ENCODE measurements around the gene RCAN2. TPM values are rescaled to one million over a fixed set of nuclear protein-coding genes. Genes with fewer than 3 reads are reported as not detected.
A peak's percentile ranks its signal among the peaks of the same experiment; 100 is the strongest.

Gene RCAN2
- total and polyA plus RNA-seq, 4 donors: 4.5 to 16.7 (median 4.8) TPM

DNA sequence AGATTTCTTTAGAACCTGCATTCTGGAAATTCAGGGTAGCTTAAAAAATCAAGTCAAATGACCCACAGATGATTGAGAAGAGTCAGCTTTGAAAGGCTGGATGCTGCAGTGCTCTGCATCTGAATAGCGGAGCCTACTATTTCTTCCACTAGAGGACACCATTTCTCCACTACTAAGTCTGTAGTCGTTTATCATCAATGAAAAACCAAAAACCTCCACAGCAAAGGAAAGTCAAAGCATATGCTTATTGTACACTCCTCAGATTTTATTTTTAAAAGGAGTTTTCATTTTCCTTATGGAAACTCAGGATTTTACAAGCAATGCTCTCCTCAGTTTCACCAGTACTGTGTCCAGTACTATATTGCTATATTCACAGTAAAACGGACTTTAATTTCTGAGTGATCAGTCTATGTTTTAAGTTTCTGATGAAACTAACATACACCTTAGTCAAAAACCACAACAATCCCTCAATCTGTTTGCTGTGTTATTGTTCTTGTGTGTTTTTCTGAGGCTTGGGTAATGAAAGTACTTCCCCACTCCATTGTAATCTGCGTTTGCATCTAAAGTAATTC, 269.9 kb downstream of the RCAN2 start:
- Histone ChIP-seq H3K9me3 (ENCODE audit: control insufficient read depth in 4 of 4, insufficient read depth in 3 of 4, low read length in 3 of 4) (no peaks in the 10 kb centered on the region), H3K4me3 (no peak overlapping the region), H3K4me1 (ENCODE audit: control insufficient read depth in 5 of 5, insufficient read depth in 5 of 5, low read length in 5 of 5) (peaks cover 0 to 10% (median 0%) of the 10 kb centered on the region in 5 donors), H3K9ac (ENCODE audit: insufficient read depth in 1 of 2, low read length in 2 of 2) (no peak overlapping the region), H3K27ac (ENCODE audit: low read depth in 1 of 2, low read length in 1 of 2) (no peak overlapping the region), H3K36me3 (ENCODE audit: control insufficient read depth in 4 of 4, insufficient read depth in 4 of 4, low read length in 4 of 4) (peaks cover 0 to 4% (median 0%) of the 10 kb centered on the region in 4 donors), H3K27me3 (ENCODE audit: control insufficient read depth in 3 of 3, insufficient read depth in 3 of 3, low read length in 2 of 3) (no peaks in the 10 kb centered on the region)
- DNase-seq (peak in 2 of 3 donors; percentile 67 to 81), ATAC-seq (ENCODE audit: insufficient read depth, low FRiP score) (no peak)
- 52 to 58% methylated on average over 4 of the region's 4 CpGs for WGBS, 2 donors
- peak; percentile 62 for TF ChIP-seq CTCF (IDR thresholded peaks at IDR 0.05; ENCODE audit: control extremely low read depth, extremely low read depth)

DNA sequence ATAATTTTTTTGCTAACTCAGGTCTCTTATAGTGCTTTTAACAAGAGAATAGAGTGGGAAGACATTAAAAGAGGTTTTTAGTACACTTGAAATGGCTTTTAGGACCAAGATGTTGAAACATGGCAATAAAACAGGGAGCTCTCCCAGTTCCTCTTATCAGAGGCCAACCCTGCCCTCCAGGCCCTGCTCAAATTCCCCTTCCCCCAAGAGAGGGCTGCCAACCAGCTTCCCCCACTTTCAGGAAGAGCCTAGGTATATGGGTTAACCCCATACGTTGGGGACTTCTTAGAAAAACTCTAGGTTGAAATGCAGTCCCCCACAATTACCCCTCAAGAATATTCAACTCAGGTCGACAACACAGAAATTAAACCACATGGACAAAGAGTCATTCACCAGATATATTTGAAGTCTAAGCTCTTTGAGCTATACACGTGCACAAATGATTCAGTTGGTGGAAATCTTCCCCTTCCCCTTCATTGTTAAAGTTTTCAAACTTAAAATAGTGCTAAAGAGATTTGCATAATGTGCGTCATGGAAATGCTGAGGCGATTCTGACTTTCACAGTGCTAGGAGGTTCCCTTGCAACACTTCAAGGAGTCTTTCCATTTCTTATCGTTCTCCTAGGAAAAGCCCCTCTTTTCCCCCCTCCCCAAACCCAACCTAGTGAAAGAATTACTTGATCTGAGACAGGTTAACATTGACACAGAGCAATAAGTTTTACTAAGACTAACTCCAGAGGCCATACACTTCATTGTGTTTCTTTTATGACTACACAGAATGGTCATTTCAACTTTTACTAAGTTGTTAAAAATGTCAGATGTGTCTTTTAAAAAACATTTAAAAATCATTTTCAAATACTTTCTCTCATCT, 270.7 kb downstream of the RCAN2 start:
- 51 to 64% methylated on average over 6 of the region's 6 CpGs for WGBS, 2 donors
- Histone ChIP-seq H3K36me3 (ENCODE audit: control insufficient read depth in 4 of 4, insufficient read depth in 4 of 4, low read length in 4 of 4) (peaks cover 0 to 4% (median 0%) of the 10 kb centered on the region in 4 donors), H3K9ac (ENCODE audit: insufficient read depth in 1 of 2, low read length in 2 of 2) (no peak overlapping the region), H3K9me3 (ENCODE audit: control insufficient read depth in 4 of 4, insufficient read depth in 3 of 4, low read length in 3 of 4) (no peaks in the 10 kb centered on the region), H3K27me3 (ENCODE audit: control insufficient read depth in 3 of 3, insufficient read depth in 3 of 3, low read length in 2 of 3) (no peaks in the 10 kb centered on the region), H3K4me1 (ENCODE audit: control insufficient read depth in 5 of 5, insufficient read depth in 5 of 5, low read length in 5 of 5) (peaks cover 0 to 10% (median 0%) of the 10 kb centered on the region in 5 donors), H3K4me3 (no peak overlapping the region), H3K27ac (ENCODE audit: low read depth in 1 of 2, low read length in 1 of 2) (peak overlapping the region in 1 of 2 donors; percentile 74)
- ATAC-seq (ENCODE audit: insufficient read depth, low FRiP score) (no peak), DNase-seq (no peak)
- no peak for TF ChIP-seq CTCF (IDR thresholded peaks at IDR 0.05; ENCODE audit: control extremely low read depth, extremely low read depth)

DNA sequence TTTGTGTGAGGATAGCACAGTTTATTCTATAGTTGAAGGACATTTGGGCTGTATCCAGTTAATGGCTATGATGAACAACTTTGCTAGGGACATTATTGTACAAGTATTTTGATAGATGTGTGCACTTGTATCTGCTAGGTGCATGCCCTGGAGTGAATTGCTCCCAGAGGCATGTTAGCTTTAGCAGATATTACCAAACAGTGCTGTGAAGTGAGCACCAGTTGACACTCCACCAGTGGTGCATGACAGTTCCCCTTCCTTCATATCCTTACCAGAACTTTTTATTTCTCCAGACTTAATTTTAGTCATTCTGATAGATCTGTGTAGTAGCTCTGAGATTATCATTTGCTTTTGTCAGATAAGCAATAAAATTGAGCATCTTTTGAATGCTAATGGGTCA, 271.6 kb downstream of the RCAN2 start:
- no peak for DNase-seq
- H3K9me3 ChIP-seq (ENCODE audit: control insufficient read depth in 4 of 4, insufficient read depth in 3 of 4, low read length in 3 of 4): no peaks in the 10 kb centered on the region
- no peak overlapping the region for H3K4me3 ChIP-seq
- peaks cover 0 to 10% (median 0%) of the 10 kb centered on the region in 5 donors for H3K4me1 ChIP-seq (ENCODE audit: control insufficient read depth in 5 of 5, insufficient read depth in 5 of 5, low read length in 5 of 5)
- no peak for ATAC-seq (ENCODE audit: insufficient read depth, low FRiP score)
- TF ChIP-seq CTCF (IDR thresholded peaks at IDR 0.05; ENCODE audit: control extremely low read depth, extremely low read depth): no peak
- no peaks in the 10 kb centered on the region for H3K27me3 ChIP-seq (ENCODE audit: control insufficient read depth in 3 of 3, insufficient read depth in 3 of 3, low read length in 2 of 3)
- no peak overlapping the region for H3K9ac ChIP-seq (ENCODE audit: insufficient read depth in 1 of 2, low read length in 2 of 2)
- H3K27ac ChIP-seq (ENCODE audit: low read depth in 1 of 2, low read length in 1 of 2): peak overlapping the region in 1 of 2 donors; percentile 43
- H3K36me3 ChIP-seq (ENCODE audit: control insufficient read depth in 4 of 4, insufficient read depth in 4 of 4, low read length in 4 of 4): peaks cover 0 to 4% (median 0%) of the 10 kb centered on the region in 4 donors
